ENCODE data around the gene C11orf68. TPM values are rescaled to one million over a fixed set of nuclear protein-coding genes. Genes with fewer than 3 reads are reported as not detected.
"Not testable (repeated sequence)": the region's sequence is repeated elsewhere in the genome, so short reads cannot be mapped to it uniquely, and the experiment has no call there.

The C11orf68 gene
- total RNA-seq, 2 experiments from 2014 or later = 22.2 to 23.6 TPM

DNA sequence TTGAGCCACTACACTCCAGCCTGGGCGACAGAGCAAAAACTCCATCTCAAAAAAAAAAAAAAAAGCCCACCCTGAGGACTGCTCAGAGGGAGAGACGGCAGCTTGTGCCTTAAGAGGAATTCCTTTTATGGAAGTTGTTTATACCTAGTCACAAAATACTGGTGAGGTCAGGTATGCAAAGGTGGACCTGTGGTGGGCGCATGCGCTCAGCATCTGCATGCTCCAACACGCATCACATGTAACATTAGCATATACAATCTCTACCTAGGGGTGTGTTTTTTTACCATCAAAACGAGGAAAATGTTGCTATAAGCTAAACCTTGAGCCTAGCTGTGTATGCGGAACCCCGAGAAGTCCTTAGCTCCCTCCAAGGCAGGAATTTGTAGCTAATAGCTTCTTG is 35.9 kb upstream of the C11orf68 start:
- no peak overlapping the region for H3K4me3 Mint-ChIP-seq
- H3K36me3 Mint-ChIP-seq = no peaks in the 10 kb centered on the region
- no peaks in the 10 kb centered on the region for H3K9me3 Mint-ChIP-seq
- H3K27me3 Mint-ChIP-seq = no peaks in the 10 kb centered on the region
- CTCF ChIA-PET = interaction anchor here (1.0 kb wide), 1 partner anchor 70 kb away, joined by 5 read pairs; no protein-coding TSS in a partner anchor
- no peak overlapping the region for H3K27ac Mint-ChIP-seq
- no peak for DNase-seq
- POLR2A ChIA-PET = no interaction called here
- H3K4me1 Mint-ChIP-seq (ENCODE audit: low read depth) = peaks cover 17% of the 10 kb centered on the region
- intact Hi-C loops (cut with micrococcal nuclease) = no loop called here

GRCh38 chr11:65953471-65953870 is 34.6 kb upstream of the C11orf68 start:
- no peaks in the 10 kb centered on the region for H3K36me3 Mint-ChIP-seq
- no peak for DNase-seq
- CTCF ChIA-PET = interaction anchor here (3.1 kb wide), 1 partner anchor 69 kb away, joined by 11 read pairs; no protein-coding TSS in a partner anchor
- no peak overlapping the region for H3K27ac Mint-ChIP-seq
- H3K4me3 Mint-ChIP-seq = no peak overlapping the region
- intact Hi-C loops (cut with micrococcal nuclease) = no loop called here
- H3K27me3 Mint-ChIP-seq = no peaks in the 10 kb centered on the region
- H3K9me3 Mint-ChIP-seq = no peaks in the 10 kb centered on the region
- POLR2A ChIA-PET = no interaction called here
- H3K4me1 Mint-ChIP-seq (ENCODE audit: low read depth) = peaks cover 17% of the 10 kb centered on the region

DNA sequence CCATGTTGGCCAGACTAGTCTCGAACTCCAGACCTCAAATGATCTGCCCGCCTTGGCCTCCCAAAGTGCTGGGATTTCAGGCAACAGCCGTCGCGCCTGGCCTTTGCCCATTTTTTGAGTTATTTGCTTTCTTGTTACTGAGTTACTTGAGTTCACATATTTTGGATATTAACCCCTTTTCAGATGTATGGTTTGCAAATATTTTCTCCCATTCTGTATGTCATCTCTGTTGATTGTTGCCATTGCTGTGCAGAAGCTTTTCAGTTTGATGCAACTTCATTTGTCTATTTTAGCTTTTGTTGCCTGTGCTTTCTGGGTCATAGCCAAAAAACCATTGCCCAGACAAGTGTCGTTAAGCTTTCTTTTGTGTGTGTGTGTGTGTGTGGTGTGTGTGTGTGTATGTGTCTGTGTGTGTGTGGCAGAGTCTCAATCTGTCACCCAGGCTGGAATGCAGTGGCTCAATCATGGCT is 33.2 kb upstream of the C11orf68 start:
- no peaks in the 10 kb centered on the region for H3K36me3 Mint-ChIP-seq
- intact Hi-C loops (cut with micrococcal nuclease) = no loop called here
- no peaks in the 10 kb centered on the region for H3K9me3 Mint-ChIP-seq
- CTCF ChIA-PET = interaction anchor here (3.1 kb wide), 1 partner anchor 68 kb away, joined by 11 read pairs; no protein-coding TSS in a partner anchor
- H3K4me1 Mint-ChIP-seq (ENCODE audit: low read depth) = peaks cover 10% of the 10 kb centered on the region
- no peak overlapping the region for H3K4me3 Mint-ChIP-seq
- POLR2A ChIA-PET = interaction anchor here (0.5 kb wide), 1 partner anchor 40 kb away, joined by 3 read pairs; no protein-coding TSS in a partner anchor
- H3K27ac Mint-ChIP-seq = no peak overlapping the region
- no peak for DNase-seq
- no peaks in the 10 kb centered on the region for H3K27me3 Mint-ChIP-seq

DNA sequence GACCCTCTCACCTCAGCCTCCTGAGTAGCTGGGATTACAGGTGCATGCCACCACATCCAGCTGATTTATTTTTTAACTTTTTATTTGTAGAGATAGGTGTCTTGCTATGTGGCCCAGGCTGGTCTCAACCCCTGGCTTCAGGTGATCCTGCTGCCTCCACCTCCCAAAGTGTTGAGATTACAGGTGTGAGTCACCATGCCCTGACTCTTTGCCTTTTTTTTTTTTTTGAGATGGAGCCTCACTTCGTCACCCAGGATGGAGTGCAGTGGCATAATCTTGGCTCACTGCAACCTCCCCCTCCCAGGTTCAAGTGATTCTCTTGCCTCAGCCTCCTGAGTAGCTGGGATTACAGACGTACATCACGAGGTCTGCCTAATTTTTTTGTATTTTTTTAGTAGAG is 32.8 kb upstream of the C11orf68 start:
- ChIA-PET POLR2A (interaction anchor here (0.5 kb wide), 1 partner anchor 40 kb away, joined by 3 read pairs; no protein-coding TSS in a partner anchor), CTCF (interaction anchor here (3.1 kb wide), 1 partner anchor 67 kb away, joined by 11 read pairs; no protein-coding TSS in a partner anchor)
- intact Hi-C loops (cut with micrococcal nuclease); H3K4me3 Mint-ChIP-seq; H3K27me3 Mint-ChIP-seq; H3K9me3 Mint-ChIP-seq; H3K4me1 Mint-ChIP-seq (ENCODE audit: low read depth); H3K36me3 Mint-ChIP-seq; H3K27ac Mint-ChIP-seq; DNase-seq: not testable (repeated sequence)

GRCh38 chr11:65950711-65951110 is 31.8 kb upstream of the C11orf68 start:
- POLR2A ChIA-PET; H3K4me3 Mint-ChIP-seq; H3K9me3 Mint-ChIP-seq; DNase-seq; H3K27ac Mint-ChIP-seq; H3K36me3 Mint-ChIP-seq; intact Hi-C loops (cut with micrococcal nuclease); H3K4me1 Mint-ChIP-seq (ENCODE audit: low read depth); H3K27me3 Mint-ChIP-seq: not testable (repeated sequence)
- CTCF ChIA-PET = interaction anchor here (3.1 kb wide), 1 partner anchor 66 kb away, joined by 11 read pairs; no protein-coding TSS in a partner anchor

DNA sequence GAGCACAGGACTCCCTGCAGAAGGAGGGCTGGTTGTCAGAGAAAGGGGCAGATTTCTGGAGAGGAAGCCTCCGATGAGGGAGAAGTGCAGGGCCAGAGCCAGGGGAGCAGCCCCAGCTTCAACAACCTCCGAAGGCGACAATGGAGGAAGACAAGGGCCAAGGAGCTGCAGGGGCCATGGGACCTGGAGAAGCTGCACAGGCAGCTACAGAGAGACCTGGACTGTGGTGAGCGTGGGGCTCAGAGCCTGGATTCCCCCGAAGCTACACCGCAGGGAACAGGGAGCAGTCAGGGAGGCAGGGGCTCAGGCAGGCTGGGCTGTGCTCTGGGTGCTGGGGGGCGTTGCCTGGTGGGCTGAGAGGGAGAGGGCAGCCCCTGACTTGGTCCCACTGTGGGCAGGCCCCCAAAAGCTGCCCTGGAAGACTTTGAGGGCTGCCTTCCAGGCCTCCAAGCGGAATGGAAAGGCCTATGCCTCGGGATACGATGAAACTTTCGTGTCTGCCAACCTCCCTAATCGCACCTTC is 28.8 kb upstream of the C11orf68 start:
- no peak overlapping the region for H3K4me3 Mint-ChIP-seq
- no peak for DNase-seq
- H3K9me3 Mint-ChIP-seq = no peaks in the 10 kb centered on the region
- ChIA-PET CTCF (interaction anchor here (1.2 kb wide), 1 partner anchor 63 kb away, joined by 4 read pairs; no protein-coding TSS in a partner anchor), POLR2A (interaction anchor here (1.1 kb wide), 1 partner anchor 29 kb away, joined by 3 read pairs; the partner anchor contains the start of gene C11orf68)
- H3K4me1 Mint-ChIP-seq (ENCODE audit: low read depth) = no peaks in the 10 kb centered on the region
- no peaks in the 10 kb centered on the region for H3K36me3 Mint-ChIP-seq
- no peaks in the 10 kb centered on the region for H3K27me3 Mint-ChIP-seq
- no peak overlapping the region for H3K27ac Mint-ChIP-seq
- intact Hi-C loops (cut with micrococcal nuclease) = no loop called here

- POLR2A ChIA-PET = interaction anchor here (1.1 kb wide), 1 partner anchor 29 kb away, joined by 3 read pairs; the partner anchor contains the start of gene C11orf68
- H3K36me3 Mint-ChIP-seq = no peaks in the 10 kb centered on the region
- H3K9me3 Mint-ChIP-seq = no peaks in the 10 kb centered on the region
- intact Hi-C loops (cut with micrococcal nuclease) = no loop called here
- DNase-seq = no peak
- no peaks in the 10 kb centered on the region for H3K27me3 Mint-ChIP-seq
- no peaks in the 10 kb centered on the region for H3K4me1 Mint-ChIP-seq (ENCODE audit: low read depth)
- no peak overlapping the region for H3K4me3 Mint-ChIP-seq
- no peak overlapping the region for H3K27ac Mint-ChIP-seq
- CTCF ChIA-PET = interaction anchor here (1.2 kb wide), 1 partner anchor 63 kb away, joined by 4 read pairs; no protein-coding TSS in a partner anchor
These were observed 28.3 kb upstream of the C11orf68 start for GRCh38 chr11:65947133-65947532.

DNA sequence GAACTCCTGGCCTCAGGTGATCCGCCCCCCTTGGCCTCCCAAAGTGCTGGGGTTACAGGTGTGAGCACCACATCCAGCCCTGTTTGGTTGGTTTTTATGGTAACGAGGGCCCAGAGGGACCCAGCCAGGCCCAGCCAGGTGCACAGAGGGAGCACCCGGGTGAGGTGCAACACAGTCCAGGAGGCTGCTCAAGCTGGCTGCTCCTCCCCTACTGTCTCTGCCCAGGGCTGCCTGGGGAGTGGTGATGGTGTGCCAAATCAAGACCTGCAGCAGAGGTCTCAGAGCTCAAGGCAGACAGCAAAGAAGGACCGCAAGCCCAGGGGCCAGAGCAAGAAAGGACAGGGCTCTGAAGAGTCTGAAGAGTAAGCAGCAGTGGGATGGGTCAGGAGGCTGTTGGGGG is 27.8 kb upstream of the C11orf68 start:
- Mint-ChIP-seq H3K27ac (no peak overlapping the region), H3K4me3 (no peak overlapping the region), H3K4me1 (ENCODE audit: low read depth) (peaks cover 1% of the 10 kb centered on the region), H3K9me3 (no peaks in the 10 kb centered on the region), H3K36me3 (no peaks in the 10 kb centered on the region), H3K27me3 (no peaks in the 10 kb centered on the region)
- ChIA-PET POLR2A (no interaction called here), CTCF (interaction anchor here (1.0 kb wide), 1 partner anchor 58 kb away, joined by 3 read pairs; the partner anchor contains the start of gene FIBP)
- no peak for DNase-seq
- intact Hi-C loops (cut with micrococcal nuclease) = no loop called here

DNA sequence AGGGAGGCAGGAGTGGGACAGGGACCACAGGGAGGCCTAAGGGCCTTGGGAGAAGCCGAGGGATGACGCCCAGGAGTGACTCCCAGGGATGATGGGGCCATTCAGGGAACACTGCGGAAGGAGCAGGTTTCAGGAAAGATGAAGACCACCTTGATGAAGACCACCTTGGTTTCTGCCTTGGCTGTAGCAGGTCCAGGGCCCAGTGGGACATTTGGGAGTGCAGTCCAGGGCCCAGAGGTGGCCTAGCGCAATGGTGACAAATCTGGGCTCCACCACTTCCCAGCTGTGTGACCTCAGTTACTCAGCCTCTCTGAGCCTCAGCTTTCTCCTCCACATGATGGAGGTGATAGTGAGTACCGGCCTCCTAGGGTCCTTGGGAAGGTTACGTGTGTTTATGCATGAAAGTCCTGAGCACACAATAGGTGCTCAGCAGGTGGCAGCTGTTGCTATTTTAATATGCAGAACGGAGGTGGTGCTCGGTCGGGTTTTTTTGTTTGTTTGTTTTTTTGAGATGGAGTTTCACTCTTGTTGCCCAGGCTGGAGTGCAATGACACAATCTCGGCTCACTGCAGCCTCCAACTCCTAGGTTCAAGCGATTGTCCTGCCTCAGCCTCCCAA is 27.2 kb upstream of the C11orf68 start:
- ChIA-PET POLR2A (no interaction called here), CTCF (interaction anchor here (1.0 kb wide), 1 partner anchor 57 kb away, joined by 3 read pairs; the partner anchor contains the start of gene FIBP)
- peaks cover 7% of the 10 kb centered on the region for H3K4me1 Mint-ChIP-seq (ENCODE audit: low read depth)
- no peak overlapping the region for H3K27ac Mint-ChIP-seq
- no peak overlapping the region for H3K4me3 Mint-ChIP-seq
- no peak for DNase-seq
- H3K9me3 Mint-ChIP-seq = no peaks in the 10 kb centered on the region
- H3K27me3 Mint-ChIP-seq = no peaks in the 10 kb centered on the region
- intact Hi-C loops (cut with micrococcal nuclease) = no loop called here
- H3K36me3 Mint-ChIP-seq = no peaks in the 10 kb centered on the region

DNA sequence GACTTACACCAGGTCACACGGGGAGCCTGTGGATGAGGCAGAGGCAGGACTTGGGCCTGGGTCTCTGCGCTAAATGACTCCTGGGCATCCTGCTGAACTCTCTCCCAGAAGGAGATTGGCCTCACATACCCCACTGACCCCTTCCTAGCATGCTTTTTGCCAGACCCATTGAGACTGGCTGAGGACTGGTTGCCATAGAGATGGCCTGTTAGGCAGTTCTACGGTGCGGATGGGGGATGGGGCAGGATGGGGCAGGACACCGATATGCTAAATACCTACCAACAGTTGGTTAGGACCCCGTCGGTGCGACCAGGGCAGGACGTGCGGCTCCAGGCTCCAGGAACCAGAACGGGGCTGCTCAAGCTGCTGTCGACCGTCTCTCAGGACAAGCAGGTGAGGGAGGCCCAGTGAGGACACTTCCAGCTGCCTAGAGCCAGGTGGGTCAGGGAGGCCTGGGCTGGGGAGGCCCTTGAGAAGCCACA is 26.6 kb upstream of the C11orf68 start, which contains the start of gene TSGA10IP:
Gene TSGA10IP (plus strand): TSS at position 51 of the 482 bp plus-strand sequence. CDS start 196 bp downstream, at position 247.
- no peaks in the 10 kb centered on the region for H3K36me3 Mint-ChIP-seq
- no peak within 1 kb of the TSS for H3K4me3 Mint-ChIP-seq
- H3K9me3 Mint-ChIP-seq = no peaks in the 10 kb centered on the region
- no peaks in the 10 kb centered on the region for H3K27me3 Mint-ChIP-seq
- DNase-seq = no peak
- no peak within 1 kb of the TSS for H3K27ac Mint-ChIP-seq
- ChIA-PET POLR2A (no interaction called here), CTCF (interaction anchor here (1.0 kb wide), 1 partner anchor 57 kb away, joined by 3 read pairs; the partner anchor contains the start of gene FIBP)
- intact Hi-C loops (cut with micrococcal nuclease) = no loop called here
- peaks cover 9% of the 10 kb centered on the region for H3K4me1 Mint-ChIP-seq (ENCODE audit: low read depth)

GRCh38 chr11:65944767-65945166 is 25.9 kb upstream of the C11orf68 start:
- ChIA-PET POLR2A (no interaction called here), CTCF (no interaction called here)
- Mint-ChIP-seq H3K36me3 (no peaks in the 10 kb centered on the region), H3K27ac (no peak overlapping the region), H3K4me3 (no peak overlapping the region), H3K4me1 (ENCODE audit: low read depth) (peaks cover 9% of the 10 kb centered on the region), H3K27me3 (no peaks in the 10 kb centered on the region), H3K9me3 (no peaks in the 10 kb centered on the region)
- no peak for DNase-seq
- intact Hi-C loops (cut with micrococcal nuclease) = no loop called here

DNA sequence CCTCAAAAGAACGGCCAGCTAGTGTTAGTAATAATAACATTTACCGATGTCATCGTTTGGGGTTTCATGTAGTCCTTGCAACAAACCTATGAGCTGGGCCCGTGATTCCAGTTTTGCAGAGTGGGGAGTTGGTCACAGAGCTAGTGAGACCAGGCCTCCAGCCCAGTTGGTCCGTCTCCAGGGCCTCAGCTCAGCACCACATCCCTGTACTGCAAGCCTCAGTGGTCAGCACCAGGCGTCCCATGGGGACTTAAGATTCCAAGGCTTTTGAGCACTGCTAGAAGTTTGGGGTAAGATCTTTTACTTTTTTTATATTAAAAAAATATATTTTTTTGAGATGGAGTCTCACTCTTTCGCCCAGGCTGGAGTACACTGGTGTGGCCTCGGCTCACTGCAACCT is 25.3 kb upstream of the C11orf68 start:
- intact Hi-C loops (cut with micrococcal nuclease) = no loop called here
- no peaks in the 10 kb centered on the region for H3K9me3 Mint-ChIP-seq
- H3K27ac Mint-ChIP-seq = no peak overlapping the region
- ChIA-PET POLR2A (no interaction called here), CTCF (interaction anchor here (0.6 kb wide), 1 partner anchor 41 kb away, joined by 3 read pairs; no protein-coding TSS in a partner anchor)
- no peaks in the 10 kb centered on the region for H3K27me3 Mint-ChIP-seq
- H3K4me3 Mint-ChIP-seq = no peak overlapping the region
- H3K36me3 Mint-ChIP-seq = no peaks in the 10 kb centered on the region
- peaks cover 9% of the 10 kb centered on the region for H3K4me1 Mint-ChIP-seq (ENCODE audit: low read depth)
- no peak for DNase-seq
